K562 (cell line): Measurements from ENCODE around the gene IDI1. TPM values are rescaled to one million over a fixed set of nuclear protein-coding genes. Genes with fewer than 3 reads are reported as not detected.

Experiments used
- ATAC-seq: fragments of 200-7000 bp; cut with Tn5 transposase; 3 replicates; pipeline ENCODE4 v1.9.1; 2020; ENCODE audit warnings: moderate library complexity
- BruUV-seq: library from RNA; stranded (reverse); fragments of 400-500 nt; replicated peaks from 2 replicates; lab custom pipeline; 2021; lab: Mats Ljungman, UMichigan
- CTCF ChIA-PET: fragments of 300-600 bp; formaldehyde crosslinking; extraction: SDS; loops from one replicate; lab custom pipeline; 2021; ENCODE audit warnings: low intra/inter-chr PET ratio; lab: Yijun Ruan, JAX
- POLR2A ChIA-PET: fragments of 300-600, 350-650 bp; sonication (Branson Sonifier 250); formaldehyde crosslinking; extraction: SDS; loops from one replicate; lab custom pipeline; 2021; ENCODE audit warnings: antibody characterized with exemption, inconsistent platforms; lab: Yijun Ruan, JAX
- DNase-seq, 4 experiments: peaks; one replicate each; pipeline versions ENCODE4 v3.0.0 to v3.0.0-alpha.2; 2011 to 2018; ENCODE audit warnings: low spot score in 3 of 4, mixed read lengths in 3 of 4; ENCODE audit errors: extremely low read depth in 1 of 4
- FAIRE-seq: peaks from 2 replicates; lab custom pipeline; 2011; peaks lifted over from hg19 to GRCh38; lab: Jason Lieb, UNC
- H2AFZ ChIP-seq: 2 replicates; pipeline ENCODE4 v1.6.0; 2011; ENCODE audit warnings: low read depth, low read length, control low read depth, inconsistent platforms
- H3K27ac ChIP-seq: fragments of 200-600 bp; 3 replicates; pipeline ENCODE4 v1.8.0; 2011; ENCODE audit warnings: low read depth, mild to moderate bottlenecking, control low read depth, inconsistent platforms, low read length, moderate library complexity, mixed read lengths; ENCODE audit errors: extremely low read depth
- H3K27me3 ChIP-seq, 2 experiments: fragments of 300-600 bp in 1 of 2; 2 replicates in 1 of 2; 3 replicates in 1 of 2; pipeline versions ENCODE4 v1.6.0 to v1.8.0; 2011; ENCODE audit warnings: inconsistent platforms in 2 of 2, low read length in 2 of 2, mild to moderate bottlenecking in 1 of 2, mixed read lengths in 1 of 2, moderate library complexity in 1 of 2; ENCODE audit not compliant: control insufficient read depth in 2 of 2, insufficient read depth in 2 of 2
- H3K36me3 ChIP-seq: fragments of 300-600 bp; 3 replicates; pipeline ENCODE4 v1.8.0; 2011; ENCODE audit warnings: mild to moderate bottlenecking, low read length, inconsistent platforms; ENCODE audit not compliant: control insufficient read depth, insufficient read depth
- H3K4me1 ChIP-seq, 2 experiments: fragments of 200-600 bp in 1 of 2; replicated peaks in 1 of 2; 2 replicates in 1 of 2; 3 replicates in 1 of 2; pipeline versions ENCODE4 v1.5.1 to v1.8.0; 2011; ENCODE audit warnings: inconsistent platforms in 2 of 2, low read length in 2 of 2, mild to moderate bottlenecking in 1 of 2, mixed read lengths in 1 of 2, moderate library complexity in 1 of 2; ENCODE audit not compliant: control insufficient read depth in 2 of 2, insufficient read depth in 2 of 2
- H3K4me2 ChIP-seq: 2 replicates; pipeline ENCODE4 v1.6.1; 2011; ENCODE audit warnings: low read length, control low read depth, inconsistent platforms, mixed read lengths; ENCODE audit not compliant: insufficient read depth
- H3K4me3 ChIP-seq: fragments of 200-600 bp; sonication (generic), shearing (Covaris generic); 2 replicates; pipeline ENCODE4 v1.5.1; 2016; ENCODE audit warnings: control low read depth, inconsistent platforms
- H3K79me2 ChIP-seq: fragments of 200-600 bp; 3 replicates; pipeline ENCODE4 v1.8.0; 2011; ENCODE audit warnings: low read length, inconsistent platforms; ENCODE audit not compliant: control insufficient read depth, insufficient read depth
- H3K9ac ChIP-seq, 2 experiments: 2 replicates each; pipeline versions ENCODE4 v1.6.0 to v1.6.1; 2011; ENCODE audit warnings: low read depth in 2 of 2, low read length in 2 of 2, control low read depth in 1 of 2, inconsistent platforms in 1 of 2, mild to moderate bottlenecking in 1 of 2, mixed read lengths in 1 of 2; ENCODE audit not compliant: insufficient read depth in 1 of 2
- H3K9me1 ChIP-seq: one replicate; pipeline ENCODE4 v1.6.0; 2011; ENCODE audit warnings: inconsistent platforms, mild to moderate bottlenecking, low read length, moderate library complexity; ENCODE audit not compliant: control insufficient read depth, insufficient read depth
- H3K9me3 ChIP-seq: replicated peaks from 2 replicates; pipeline ENCODE4 v1.5.1; 2011; ENCODE audit warnings: low read depth, low read length, inconsistent platforms; ENCODE audit not compliant: control insufficient read depth, insufficient read depth
- H4K20me1 ChIP-seq: replicated peaks from 2 replicates; pipeline ENCODE4 v1.6.1; 2011; ENCODE audit warnings: low read length, inconsistent platforms, mixed read lengths; ENCODE audit not compliant: control insufficient read depth, insufficient read depth
- CBX1 ChIP-seq: sonication (generic); IDR thresholded peaks from 2 replicates; pipeline ENCODE4 v1.6.1; 2016; ENCODE audit warnings: antibody characterized with exemption, low read depth, mild to moderate bottlenecking
- DIDO1 ChIP-seq: fragments of 450-650 bp; IDR thresholded peaks from 2 replicates; pipeline ENCODE4 v1.6.1; 2016; ENCODE audit warnings: low read depth, missing biosample characterization, missing genetic modification characterization
- GATAD2B ChIP-seq: fragments of 450-650 bp; IDR thresholded peaks from 2 replicates; pipeline ENCODE4 v1.6.1; 2017; ENCODE audit warnings: mild to moderate bottlenecking, borderline replicate concordance
- IRF2 ChIP-seq: sonication (generic); formaldehyde crosslinking; IDR thresholded peaks from 2 replicates; pipeline ENCODE4 v1.8.1; 2022; ENCODE audit warnings: mild to moderate bottlenecking, missing genetic modification reagents
- JUND ChIP-seq, 2 experiments: IDR thresholded peaks; 2 replicates in 1 of 2; 3 replicates in 1 of 2; pipeline ENCODE4 v1.6.1; 2011; ENCODE audit warnings: borderline replicate concordance in 2 of 2, low read depth in 2 of 2, low read length in 2 of 2, improper control_type of control experiment in 1 of 2, missing biosample characterization in 1 of 2, missing genetic modification characterization in 1 of 2, missing genetic modification reagents in 1 of 2
- KLF13 ChIP-seq: fragments of 450-650 bp; IDR thresholded peaks from 2 replicates; pipeline ENCODE4 v1.6.1; 2016; ENCODE audit warnings: missing genetic modification characterization, low read depth, mild to moderate bottlenecking, missing compliant biosample characterization, moderate library complexity, borderline replicate concordance
- KLF6 ChIP-seq: fragments of 250-450 bp; sonication (Bioruptor Pico); IDR thresholded peaks from 2 replicates; pipeline ENCODE4 v1.4.0; 2020; ENCODE audit warnings: mild to moderate bottlenecking, moderate library complexity, borderline replicate concordance
- POLR2G ChIP-seq: fragments of 200-400 bp; formaldehyde crosslinking; IDR thresholded peaks from 2 replicates; pipeline ENCODE4 v1.6.1; 2017; ENCODE audit warnings: low read depth, mild to moderate bottlenecking, antibody characterized with exemption, low read length, moderate library complexity
- RBBP5 ChIP-seq: fragments of 200-600 bp; sonication (generic); IDR thresholded peaks from 2 replicates; pipeline ENCODE4 v1.6.1; 2012; ENCODE audit warnings: borderline replicate concordance, mild to moderate bottlenecking, low read length, control low read depth, inconsistent platforms; ENCODE audit not compliant: insufficient read depth, poor library complexity, severe bottlenecking
- SP1 ChIP-seq: sonication (generic); formaldehyde crosslinking; IDR thresholded peaks from 2 replicates; pipeline ENCODE4 v1.8.1; 2022; ENCODE audit warnings: mild to moderate bottlenecking, missing genetic modification reagents
- ZBED1 ChIP-seq: IDR thresholded peaks from 2 replicates; pipeline ENCODE4 v1.6.1; 2014
- WGBS: fragments of 100-300 bp; shearing (Covaris generic); methylation state at CpG from one replicate; pipeline ENCODE4 v1.1.6; 2016; ENCODE audit warnings: low coverage, mixed read lengths; ENCODE audit not compliant: insufficient coverage; ENCODE audit errors: missing lambda C conversion rate; 5-methylcytosine and 5-hydroxymethylcytosine counted together
- in situ Hi-C: fragments of 300-500 bp; cut with MboI; formaldehyde crosslinking; loops from 4 replicates; pipeline ENCODE4 v1.15.0; 2018; ENCODE audit warnings: inconsistent platforms, mixed read lengths
- intact Hi-C: fragments of 100-400 bp; cut with micrococcal nuclease; formaldehyde crosslinking; loops from 2 replicates; pipeline ENCODE4 v1.14.2; 2022
- polyA plus RNA-seq, 8 experiments: library from polyadenylated mRNA; depleted of rRNA in 4 of 8; stranded (reverse) in 5 of 8; unstranded in 3 of 8; fragments of >200 nt; fragmentation: Nextera tagmentation in 2 of 8; fragmentation: Illumina TruSeq in 1 of 8; extraction: Ambion mirVana in 2 of 8; extraction: Trizol in 1 of 8; gene quantifications; 2 replicates each; pipeline versions ENCODE4 v1.2.1 to v1.2.3, GENCODE V29; 2011 to 2014; ENCODE audit warnings: inconsistent platforms in 1 of 8, missing spikeins in 1 of 8
- total RNA-seq, 7 experiments: library from RNA; depleted of rRNA in 6 of 7; stranded (reverse); fragments of >200 nt in 6 of 7; fragmentation: Illumina TruSeq in 2 of 7; extraction: Trizol in 2 of 7; gene quantifications; 2 replicates each; pipeline versions ENCODE4 v1.2.1 to v1.2.3, GENCODE V29; 2011 to 2021; ENCODE audit warnings: low replicate concordance in 1 of 7
- TF ChIP-seq, protein P1 (sequence below), 2 experiments: fragments of 150-350 bp in 1 of 2; IDR thresholded peaks; 2 replicates each; pipeline ENCODE4 v1.6.1; 2012 to 2016; ENCODE audit warnings: low read depth in 2 of 2, low read length in 2 of 2, mild to moderate bottlenecking in 1 of 2, moderate library complexity in 1 of 2
- TF ChIP-seq, protein P2 (sequence below): fragments of 250-450 bp; sonication (Bioruptor Pico); IDR thresholded peaks from 2 replicates; pipeline ENCODE4 v1.8.0; 2021; ENCODE audit warnings: borderline replicate concordance, mild to moderate bottlenecking, moderate library complexity; ENCODE audit not compliant: poor library complexity, severe bottlenecking

IDI1 gene
- total and polyA plus RNA-seq, 9 of the 15 experiments (the other 6 are each of a cell fraction or from before 2014, with no cell fraction given): 70.0 to 265 (median 119) TPM

DNA sequence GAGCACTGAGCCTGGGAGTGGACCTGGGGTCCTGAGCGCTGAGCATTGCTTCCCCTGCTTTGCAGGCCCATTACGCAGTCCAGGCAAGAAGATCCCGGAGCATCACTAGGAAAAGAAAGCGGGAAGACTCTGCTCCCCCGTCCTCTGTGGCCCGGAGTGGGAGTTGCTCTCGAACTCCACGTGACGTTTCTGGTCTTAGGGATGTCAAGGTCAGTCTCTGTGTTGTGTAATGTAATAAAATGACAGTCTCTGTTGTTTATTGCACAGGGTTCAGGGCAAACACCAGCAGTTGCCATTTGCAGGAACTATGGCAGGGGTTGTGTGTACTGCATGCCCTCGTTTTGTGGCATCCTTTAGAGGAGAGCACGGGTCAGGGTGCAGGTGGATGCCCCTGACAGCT, 33.2 kb downstream of the IDI1 start:
- CTCF ChIA-PET: no interaction called here
- FAIRE-seq: no peak
- 96% methylated on average over 10 of the region's 11 CpGs for WGBS

More for the DNA sequence above, 33.2 kb downstream of the IDI1 start:
- H3K27ac ChIP-seq: no peak overlapping the region
- no peak for TF ChIP-seq KLF13 (tag)
- no peak for TF ChIP-seq GATAD2B
- TF ChIP-seq JUND (IDR thresholded peaks at IDR 0.05; ENCODE audit: borderline replicate concordance, low read depth, low read length): no peak
- TF ChIP-seq JUND (tag; IDR thresholded peaks at IDR 0.05; ENCODE audit: borderline replicate concordance, low read depth, low read length): no peak
- TF ChIP-seq POLR2G: 0 out of 2 replicates have a peak, but pooled peaks have one; percentile 1
- no peak for TF ChIP-seq DIDO1 (tag)
- TF ChIP-seq, protein P1, sequence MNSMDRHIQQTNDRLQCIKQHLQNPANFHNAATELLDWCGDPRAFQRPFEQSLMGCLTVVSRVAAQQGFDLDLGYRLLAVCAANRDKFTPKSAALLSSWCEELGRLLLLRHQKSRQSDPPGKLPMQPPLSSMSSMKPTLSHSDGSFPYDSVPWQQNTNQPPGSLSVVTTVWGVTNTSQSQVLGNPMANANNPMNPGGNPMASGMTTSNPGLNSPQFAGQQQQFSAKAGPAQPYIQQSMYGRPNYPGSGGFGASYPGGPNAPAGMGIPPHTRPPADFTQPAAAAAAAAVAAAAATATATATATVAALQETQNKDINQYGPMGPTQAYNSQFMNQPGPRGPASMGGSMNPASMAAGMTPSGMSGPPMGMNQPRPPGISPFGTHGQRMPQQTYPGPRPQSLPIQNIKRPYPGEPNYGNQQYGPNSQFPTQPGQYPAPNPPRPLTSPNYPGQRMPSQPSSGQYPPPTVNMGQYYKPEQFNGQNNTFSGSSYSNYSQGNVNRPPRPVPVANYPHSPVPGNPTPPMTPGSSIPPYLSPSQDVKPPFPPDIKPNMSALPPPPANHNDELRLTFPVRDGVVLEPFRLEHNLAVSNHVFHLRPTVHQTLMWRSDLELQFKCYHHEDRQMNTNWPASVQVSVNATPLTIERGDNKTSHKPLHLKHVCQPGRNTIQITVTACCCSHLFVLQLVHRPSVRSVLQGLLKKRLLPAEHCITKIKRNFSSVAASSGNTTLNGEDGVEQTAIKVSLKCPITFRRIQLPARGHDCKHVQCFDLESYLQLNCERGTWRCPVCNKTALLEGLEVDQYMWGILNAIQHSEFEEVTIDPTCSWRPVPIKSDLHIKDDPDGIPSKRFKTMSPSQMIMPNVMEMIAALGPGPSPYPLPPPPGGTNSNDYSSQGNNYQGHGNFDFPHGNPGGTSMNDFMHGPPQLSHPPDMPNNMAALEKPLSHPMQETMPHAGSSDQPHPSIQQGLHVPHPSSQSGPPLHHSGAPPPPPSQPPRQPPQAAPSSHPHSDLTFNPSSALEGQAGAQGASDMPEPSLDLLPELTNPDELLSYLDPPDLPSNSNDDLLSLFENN (IDR thresholded peaks at IDR 0.05; ENCODE audit: low read depth in 2 of 2, low read length in 2 of 2): no peak
- 0 out of 2 replicates have a peak, but pooled peaks have one; percentile 24 for TF ChIP-seq IRF2
- TF ChIP-seq SP1 (CRISPR knock-in tag): no peak
- TF ChIP-seq ZBED1: no peak
- no peak for TF ChIP-seq CBX1
- TF ChIP-seq, protein P2, sequence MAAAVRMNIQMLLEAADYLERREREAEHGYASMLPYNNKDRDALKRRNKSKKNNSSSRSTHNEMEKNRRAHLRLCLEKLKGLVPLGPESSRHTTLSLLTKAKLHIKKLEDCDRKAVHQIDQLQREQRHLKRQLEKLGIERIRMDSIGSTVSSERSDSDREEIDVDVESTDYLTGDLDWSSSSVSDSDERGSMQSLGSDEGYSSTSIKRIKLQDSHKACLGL: no peak
- TF ChIP-seq KLF6 (CRISPR knock-in tag): no peak
- no peak for TF ChIP-seq RBBP5
- no peaks in the 10 kb centered on the region for H3K9me1 ChIP-seq
- H3K4me3 ChIP-seq: no peak overlapping the region
- peak overlapping the region in 1 of 2 experiments; percentile 10; a peak in 1 of 4 replicates for H3K9ac ChIP-seq
- peaks cover 88% of the 10 kb centered on the region for H3K36me3 ChIP-seq
- no TSS peak for BruUV-seq
- H3K9me3 ChIP-seq: no peaks in the 10 kb centered on the region
- intact Hi-C loops (no loop called here), in situ Hi-C loops (no loop called here)
- no peak overlapping the region for H2AFZ ChIP-seq
- POLR2A ChIA-PET: no interaction called here
- H3K4me2 ChIP-seq: no peak overlapping the region
- 0 out of 2 replicates have a peak, but pooled peaks cover 5% of the 10 kb centered on the region for H4K20me1 ChIP-seq
- H3K4me1 ChIP-seq: no peaks in the 10 kb centered on the region
- H3K27me3 ChIP-seq: no peaks in the 10 kb centered on the region
- ATAC-seq (no peak), DNase-seq (no peak)
- H3K79me2 ChIP-seq: peaks cover 4% of the 10 kb centered on the region; the same call in 1 of the 3 replicates
